ENCODE results near the gene IRX1.

- no peak for TF ChIP-seq POLR2AphosphoS5 (IDR thresholded peaks at IDR 0.05; ENCODE audit: borderline replicate concordance, low read depth, low read length)
- TF ChIP-seq EZH2 (IDR thresholded peaks at IDR 0.05), result no peak
These were observed 3.2 kb downstream of the IRX1 start for GRCh38 chr5:3598769-3599211.
